ENCODE data around the gene CD1C.
"Not testable (repeated sequence)": the region's sequence is repeated elsewhere in the genome, so short reads cannot be mapped to it uniquely, and the experiment has no call there.

Gene CD1C

DNA sequence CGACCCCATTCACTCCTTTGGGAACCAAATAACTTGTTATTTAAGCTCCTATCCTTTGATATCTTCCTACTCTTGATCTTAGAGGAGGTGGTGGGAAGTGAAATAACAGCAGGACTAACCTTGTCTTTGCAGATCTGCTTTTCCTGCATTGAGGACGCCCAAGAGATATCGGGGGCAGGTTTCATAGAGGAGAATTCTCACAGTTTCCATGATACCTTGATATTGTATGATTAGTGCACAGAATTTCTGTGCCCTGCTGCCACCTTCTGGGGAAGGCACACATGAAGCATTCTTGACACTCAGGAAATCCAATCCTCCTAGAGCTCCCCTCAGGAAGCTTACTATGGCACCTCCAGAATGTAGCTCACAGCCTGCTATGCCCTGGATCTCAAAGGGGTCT lies 40.0 kb downstream of the CD1C start:
- peak; percentile 9 for DNase-seq

GRCh38 chr1:158330391-158331105 lies 40.8 kb downstream of the CD1C start:
- DNase-seq: no peak

GRCh38 chr1:158331106-158331425 lies 41.3 kb downstream of the CD1C start:
- DNase-seq: no peak

GRCh38 chr1:158331481-158332150 lies 41.9 kb downstream of the CD1C start, which contains the start of gene CD1B:
TSS of gene CD1B (minus strand) at chr1:158331531. CDS start at chr1:158331423, 108 bp downstream.
- DNase-seq: no peak

DNA sequence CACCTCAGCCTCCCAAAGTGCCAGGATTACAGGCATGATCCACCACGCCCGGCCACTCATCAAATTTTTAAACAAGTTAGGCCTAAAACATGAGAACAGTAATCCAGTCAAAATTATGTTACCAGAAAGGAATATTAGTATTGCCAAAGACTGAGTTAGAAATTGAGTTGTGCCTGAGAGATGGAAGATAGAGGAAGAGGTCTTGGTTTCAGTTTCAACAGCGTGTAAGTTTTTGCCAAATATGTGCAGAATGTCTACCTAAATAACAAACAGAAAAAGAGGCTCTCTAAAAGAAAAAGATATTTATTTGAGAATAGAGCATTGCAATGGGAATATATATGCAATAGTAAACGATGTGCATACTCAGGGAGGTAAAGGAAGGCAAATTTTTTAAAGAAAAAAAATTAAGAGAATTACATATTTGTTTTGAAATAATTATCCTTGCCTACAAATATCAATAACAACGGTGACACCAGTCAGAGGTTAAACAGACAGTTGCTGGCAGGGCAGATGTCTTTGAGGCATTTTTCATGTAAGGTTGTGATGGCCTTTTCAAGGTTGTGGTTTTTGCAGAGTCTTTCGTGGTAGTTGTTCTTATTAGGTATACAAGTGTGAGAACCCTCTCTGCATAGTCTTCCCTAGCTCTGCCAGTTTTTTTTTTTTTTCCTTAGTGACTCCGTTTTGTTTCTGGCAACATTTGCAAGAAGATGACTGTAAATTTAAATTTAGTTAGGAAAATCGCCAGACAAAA lies 43.9 kb downstream of the CD1C start:
- no peak for DNase-seq

GRCh38 chr1:158334526-158335212 lies 44.9 kb downstream of the CD1C start:
- DNase-seq: no peak

DNA sequence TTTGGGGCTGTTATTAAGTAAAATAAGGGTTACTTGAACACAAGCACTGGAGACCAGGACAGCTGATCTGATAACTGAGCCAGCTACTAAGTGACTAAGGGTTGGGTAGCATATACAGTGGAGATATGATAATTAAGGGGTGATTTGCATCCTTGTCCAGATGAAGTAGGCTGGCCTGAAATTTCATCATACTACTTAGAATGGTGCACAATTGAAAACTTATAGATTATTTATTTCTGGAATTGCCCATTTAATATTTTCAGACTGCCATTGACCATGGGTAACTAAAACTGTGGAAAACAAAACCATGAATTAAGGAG lies 45.5 kb downstream of the CD1C start:
- no peak for DNase-seq

DNA sequence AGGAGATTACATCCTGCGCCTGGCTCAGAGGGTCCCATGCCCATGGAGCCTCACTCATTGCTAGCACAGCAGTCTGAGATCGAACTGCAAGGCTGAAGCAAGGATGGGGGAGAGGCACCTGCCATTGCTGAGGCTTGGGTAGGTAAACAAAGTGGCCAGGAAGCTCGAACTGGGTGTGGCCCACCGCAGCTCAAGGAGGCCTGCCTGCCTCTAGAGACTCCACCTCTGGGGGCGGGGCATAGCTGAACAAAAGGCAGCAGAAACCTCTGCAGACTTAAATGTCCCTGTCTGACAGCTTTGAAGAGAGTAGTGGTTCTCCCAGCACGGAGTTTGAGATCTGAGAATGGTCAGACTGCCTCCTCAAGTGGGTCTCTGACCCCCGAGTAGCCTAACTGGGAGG lies 46.7 kb downstream of the CD1C start:
- not testable (repeated sequence) for DNase-seq
